ENCODE measurements around the gene CACTIN.

DNA sequence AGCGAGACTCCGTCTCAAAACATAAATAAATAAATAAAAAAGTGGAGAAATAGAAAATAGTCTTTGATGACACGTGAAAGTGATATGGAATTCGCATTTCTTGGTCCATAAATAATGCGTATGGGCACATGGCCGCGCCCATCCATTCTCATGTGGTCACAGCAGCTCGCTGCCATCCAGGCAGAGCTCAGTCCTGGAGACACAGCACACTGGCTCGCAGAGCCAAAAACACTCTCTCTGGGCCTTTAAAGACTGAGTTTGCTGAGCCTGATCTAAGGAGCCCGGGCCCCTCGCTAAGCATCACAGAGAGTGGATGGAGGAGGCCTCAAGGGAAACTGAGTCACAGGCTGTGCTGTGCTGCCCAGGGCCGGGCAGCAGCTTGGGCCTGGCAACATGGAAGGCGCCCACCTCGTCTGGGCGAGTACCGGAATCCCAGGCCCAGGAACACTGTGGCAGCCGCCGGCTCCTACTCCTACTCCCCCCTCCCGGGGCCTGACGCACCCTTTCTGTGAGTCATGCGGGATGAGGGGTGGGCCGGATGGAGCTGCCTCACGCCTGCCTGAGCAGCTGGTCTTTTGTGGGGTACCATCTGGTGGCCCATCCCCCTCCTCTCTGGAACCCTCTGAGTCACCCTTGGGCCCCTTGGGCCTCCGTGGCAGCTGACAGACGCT is 28.9 kb upstream of the CACTIN start:
- no peak for TF ChIP-seq POLR2A (IDR thresholded peaks at IDR 0.05)
- TF ChIP-seq, protein P1, sequence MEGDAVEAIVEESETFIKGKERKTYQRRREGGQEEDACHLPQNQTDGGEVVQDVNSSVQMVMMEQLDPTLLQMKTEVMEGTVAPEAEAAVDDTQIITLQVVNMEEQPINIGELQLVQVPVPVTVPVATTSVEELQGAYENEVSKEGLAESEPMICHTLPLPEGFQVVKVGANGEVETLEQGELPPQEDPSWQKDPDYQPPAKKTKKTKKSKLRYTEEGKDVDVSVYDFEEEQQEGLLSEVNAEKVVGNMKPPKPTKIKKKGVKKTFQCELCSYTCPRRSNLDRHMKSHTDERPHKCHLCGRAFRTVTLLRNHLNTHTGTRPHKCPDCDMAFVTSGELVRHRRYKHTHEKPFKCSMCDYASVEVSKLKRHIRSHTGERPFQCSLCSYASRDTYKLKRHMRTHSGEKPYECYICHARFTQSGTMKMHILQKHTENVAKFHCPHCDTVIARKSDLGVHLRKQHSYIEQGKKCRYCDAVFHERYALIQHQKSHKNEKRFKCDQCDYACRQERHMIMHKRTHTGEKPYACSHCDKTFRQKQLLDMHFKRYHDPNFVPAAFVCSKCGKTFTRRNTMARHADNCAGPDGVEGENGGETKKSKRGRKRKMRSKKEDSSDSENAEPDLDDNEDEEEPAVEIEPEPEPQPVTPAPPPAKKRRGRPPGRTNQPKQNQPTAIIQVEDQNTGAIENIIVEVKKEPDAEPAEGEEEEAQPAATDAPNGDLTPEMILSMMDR (IDR thresholded peaks at IDR 0.05) = no peak

Data from right lobe of liver (tissue), 4 donors.